Bronchial epithelial cell (primary cell): Measurements from ENCODE around the gene RHEB. TPM values are rescaled to one million over a fixed set of nuclear protein-coding genes. Genes with fewer than 3 reads are reported as not detected.

Source experiments
- DNase-seq: peaks from one replicate; pipeline ENCODE4 v3.0.0-alpha.2; 2010; ENCODE audit warnings: low read depth
- FAIRE-seq: peaks from 2 replicates; lab custom pipeline; 2011; peaks lifted over from hg19 to GRCh38; lab: Jason Lieb, UNC
- H3K27me3 ChIP-seq: 2 replicates; pipeline ENCODE4 v1.5.1; 2011; ENCODE audit warnings: low read length; ENCODE audit not compliant: control insufficient read depth, insufficient read depth
- H3K36me3 ChIP-seq: 2 replicates; pipeline ENCODE4 v1.5.1; 2011; ENCODE audit warnings: low read length; ENCODE audit not compliant: control insufficient read depth, insufficient read depth
- H3K4me3 ChIP-seq: 2 replicates; pipeline ENCODE4 v1.5.1; 2011; ENCODE audit warnings: mild to moderate bottlenecking, low read depth, low read length, control low read depth
- total RNA-seq: library from RNA; depleted of rRNA; stranded (reverse); fragments of >200 nt; gene quantifications from 2 replicates; pipeline ENCODE4 v1.2.1, GENCODE V29; 2014
- TF ChIP-seq, protein P1 (sequence below): IDR thresholded peaks from 2 replicates; pipeline ENCODE4 v1.5.1; 2011; ENCODE audit warnings: mild to moderate bottlenecking, moderate library complexity, low read length, control low read depth, inconsistent platforms; ENCODE audit not compliant: insufficient read depth, severe bottlenecking

Gene RHEB
- total RNA-seq, 1 donor from 2014 or later, result 68.7 TPM

DNA sequence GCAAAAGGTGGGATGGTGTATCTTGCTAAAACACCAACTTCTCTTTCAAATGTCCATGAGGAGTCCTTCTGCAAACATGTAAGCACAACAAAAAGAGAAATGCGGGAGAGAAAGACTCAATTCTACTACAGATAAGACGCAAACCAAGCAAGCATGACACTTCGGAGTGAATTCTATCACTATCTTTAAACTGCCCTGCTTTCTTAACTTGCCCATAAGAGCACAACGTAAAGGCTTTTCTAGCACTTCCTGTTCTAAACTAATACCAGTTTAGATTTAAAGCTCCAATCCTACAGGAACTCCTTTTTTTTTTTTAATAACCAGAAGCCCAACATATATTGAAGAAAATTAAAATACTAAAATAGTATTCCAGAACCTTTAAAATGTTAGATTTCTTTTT, 8.4 kb downstream of the RHEB start:
- TF ChIP-seq, protein P1, sequence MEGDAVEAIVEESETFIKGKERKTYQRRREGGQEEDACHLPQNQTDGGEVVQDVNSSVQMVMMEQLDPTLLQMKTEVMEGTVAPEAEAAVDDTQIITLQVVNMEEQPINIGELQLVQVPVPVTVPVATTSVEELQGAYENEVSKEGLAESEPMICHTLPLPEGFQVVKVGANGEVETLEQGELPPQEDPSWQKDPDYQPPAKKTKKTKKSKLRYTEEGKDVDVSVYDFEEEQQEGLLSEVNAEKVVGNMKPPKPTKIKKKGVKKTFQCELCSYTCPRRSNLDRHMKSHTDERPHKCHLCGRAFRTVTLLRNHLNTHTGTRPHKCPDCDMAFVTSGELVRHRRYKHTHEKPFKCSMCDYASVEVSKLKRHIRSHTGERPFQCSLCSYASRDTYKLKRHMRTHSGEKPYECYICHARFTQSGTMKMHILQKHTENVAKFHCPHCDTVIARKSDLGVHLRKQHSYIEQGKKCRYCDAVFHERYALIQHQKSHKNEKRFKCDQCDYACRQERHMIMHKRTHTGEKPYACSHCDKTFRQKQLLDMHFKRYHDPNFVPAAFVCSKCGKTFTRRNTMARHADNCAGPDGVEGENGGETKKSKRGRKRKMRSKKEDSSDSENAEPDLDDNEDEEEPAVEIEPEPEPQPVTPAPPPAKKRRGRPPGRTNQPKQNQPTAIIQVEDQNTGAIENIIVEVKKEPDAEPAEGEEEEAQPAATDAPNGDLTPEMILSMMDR, result no peak
- no peak for DNase-seq
- no peaks in the 10 kb centered on the region for H3K27me3 ChIP-seq
- no peak overlapping the region for H3K4me3 ChIP-seq
- H3K36me3 ChIP-seq, result no peaks in the 10 kb centered on the region
- no peak for FAIRE-seq

DNA sequence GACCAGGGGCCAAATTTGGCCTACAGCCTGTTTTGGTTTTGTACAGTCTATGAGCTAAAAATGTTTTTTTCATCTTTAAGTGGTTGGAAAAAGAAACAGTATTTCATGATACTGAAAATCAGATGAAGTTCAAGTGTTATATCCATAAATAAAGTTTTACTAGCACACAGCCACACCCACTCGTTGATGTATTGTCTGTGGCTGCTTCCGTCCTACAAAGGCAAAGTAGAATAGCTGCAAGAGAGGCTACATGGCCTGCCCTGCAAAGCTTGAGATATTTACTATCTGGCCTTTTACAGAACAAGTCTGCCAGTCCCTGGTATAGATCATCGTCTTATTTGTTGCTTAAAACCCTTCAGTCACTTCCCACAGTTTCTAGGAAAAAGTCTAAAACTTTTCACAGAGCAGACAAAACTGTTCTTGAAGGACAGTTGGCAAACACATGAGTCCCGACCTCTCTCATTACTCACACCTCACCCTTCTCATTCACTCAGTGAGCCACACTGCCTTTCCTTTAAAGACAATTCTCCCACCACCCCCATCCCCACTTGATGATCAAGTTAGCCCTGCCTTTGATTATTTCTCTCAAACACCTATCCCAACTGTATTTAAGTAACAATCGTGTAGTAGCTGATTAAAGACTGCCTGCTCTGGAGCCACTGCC, 9.9 kb downstream of the RHEB start:
- TF ChIP-seq, protein P1, result no peak
- Histone ChIP-seq H3K4me3 (no peak overlapping the region), H3K27me3 (no peaks in the 10 kb centered on the region), H3K36me3 (no peaks in the 10 kb centered on the region)
- FAIRE-seq (no peak), DNase-seq (no peak)

DNA sequence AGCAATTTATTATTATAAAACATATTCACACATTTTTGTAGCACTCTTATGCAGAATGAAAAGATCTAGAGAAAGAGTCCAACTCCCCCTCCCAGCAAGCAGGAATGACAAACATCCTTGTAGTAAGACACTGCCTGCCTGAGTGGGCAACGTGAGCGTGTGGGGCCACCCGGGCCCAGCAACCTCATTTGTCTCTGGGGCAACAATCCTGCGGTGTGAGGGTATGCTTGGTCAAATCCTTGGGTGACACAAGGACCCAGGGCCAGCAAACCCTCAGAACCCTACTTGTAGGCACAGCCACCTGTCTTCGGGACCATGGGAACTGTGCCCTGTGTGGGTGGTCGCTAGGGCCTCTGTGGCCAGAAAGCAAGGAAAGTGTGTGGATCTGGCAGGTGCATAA, 10.7 kb downstream of the RHEB start:
- FAIRE-seq (no peak), DNase-seq (no peak)
- H3K27me3 ChIP-seq, result no peaks in the 10 kb centered on the region
- no peaks in the 10 kb centered on the region for H3K36me3 ChIP-seq
- TF ChIP-seq, protein P1, result no peak
- H3K4me3 ChIP-seq, result no peak overlapping the region

DNA sequence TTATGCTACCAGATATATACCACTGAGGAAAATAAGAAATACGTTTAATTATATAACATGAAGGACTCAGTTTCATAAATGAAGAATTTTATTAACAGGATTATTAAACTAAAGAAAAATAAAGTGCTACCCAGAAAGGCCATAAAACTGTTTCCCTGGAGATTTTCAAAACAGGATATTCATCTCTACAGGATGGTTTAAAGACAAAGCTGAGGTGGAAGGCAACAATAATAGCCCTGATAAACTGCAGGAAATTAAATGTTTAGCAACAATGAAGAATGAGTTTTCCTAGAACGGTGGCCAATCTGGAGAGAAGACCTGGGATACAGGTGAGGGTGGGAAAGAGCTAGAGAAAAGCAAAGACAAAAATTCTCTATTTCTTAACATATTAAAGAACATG, 11.9 kb downstream of the RHEB start:
- FAIRE-seq, result no peak

DNA sequence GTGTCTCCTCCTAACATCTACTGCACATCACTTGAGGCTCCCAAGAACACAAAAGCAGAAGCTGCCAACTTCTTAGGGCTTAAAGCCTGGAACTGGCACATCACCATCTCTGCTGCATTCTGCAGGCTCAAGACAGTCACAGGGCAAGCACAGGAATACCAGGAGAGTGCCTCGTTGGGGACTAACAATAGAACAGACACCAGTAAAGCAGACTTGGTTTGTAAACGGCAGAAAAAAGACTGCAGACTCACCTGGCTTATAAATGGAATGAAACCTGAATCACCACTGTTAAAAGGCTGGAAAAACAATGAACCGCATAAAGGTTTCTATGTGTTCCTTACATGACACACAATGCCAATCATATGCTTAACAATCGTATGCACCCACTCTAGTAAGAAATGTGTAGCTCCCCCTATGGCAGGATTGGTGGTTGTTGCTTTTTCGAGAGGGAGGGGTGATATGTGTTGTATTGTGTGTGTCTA, 12.8 kb downstream of the RHEB start:
- TF ChIP-seq, protein P1, result peak; percentile 11
- Histone ChIP-seq H3K27me3 (no peaks in the 10 kb centered on the region), H3K4me3 (no peak overlapping the region), H3K36me3 (no peaks in the 10 kb centered on the region)
- DNase-seq (peak; percentile 27), FAIRE-seq (no peak)

More for the DNA sequence above, 11.9 kb downstream of the RHEB start:
- no peak for DNase-seq
- H3K4me3 ChIP-seq, result no peak overlapping the region
- TF ChIP-seq, protein P1, result no peak
- no peaks in the 10 kb centered on the region for H3K36me3 ChIP-seq
- H3K27me3 ChIP-seq, result no peaks in the 10 kb centered on the region
